Breast epithelium (tissue), 3 donors: ENCODE measurements around the gene CCT8.

Experiments used
- CTCF ChIP-seq, 3 donors: fragments of 450-650 bp; IDR thresholded peaks; one replicate each; pipeline ENCODE4 v1.5.1; 2016 to 2017; ENCODE audit warnings: antibody characterized with exemption in 3 of 3, mild to moderate bottlenecking in 3 of 3, moderate library complexity in 3 of 3
- POLR2A ChIP-seq: fragments of 450-650 bp; IDR thresholded peaks from one replicate; pipeline ENCODE4 v1.6.1; 2016; ENCODE audit warnings: antibody characterized with exemption, mild to moderate bottlenecking, moderate library complexity
- POLR2AphosphoS5 ChIP-seq, 3 donors: sonication (generic); formaldehyde crosslinking; IDR thresholded peaks; one replicate each; pipeline ENCODE4 v1.6.1; 2017; ENCODE audit warnings: antibody characterized with exemption in 3 of 3

DNA sequence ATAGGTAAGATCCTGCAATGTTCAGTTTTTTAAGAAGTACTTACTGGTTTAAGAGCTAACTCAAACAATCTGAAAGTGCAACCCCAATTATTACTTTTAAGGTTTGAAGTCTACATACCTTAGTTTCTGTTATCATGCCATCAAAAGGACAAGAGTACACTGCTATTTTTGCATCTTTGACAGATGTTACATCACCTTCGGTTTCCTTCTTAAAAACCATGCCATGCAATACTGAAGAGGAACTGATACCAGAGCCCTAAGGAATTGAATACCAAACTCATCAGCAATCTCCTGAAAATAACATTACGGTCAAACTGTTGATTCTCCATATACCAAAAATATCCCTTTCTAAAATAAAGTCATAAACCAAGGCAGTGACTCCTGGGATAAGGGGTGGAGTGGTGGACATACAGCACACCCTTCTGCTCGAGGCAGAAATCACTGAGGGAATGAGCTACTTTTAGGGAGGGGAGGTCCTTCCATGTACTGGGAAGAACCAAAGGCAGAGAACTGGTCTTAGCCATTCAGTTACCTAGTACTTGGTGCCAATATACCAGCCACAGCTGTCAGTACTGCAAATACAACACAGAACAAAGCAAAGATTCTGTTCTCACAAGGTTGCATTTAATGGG is 8.5 kb downstream of the CCT8 start:
- TF ChIP-seq POLR2A (no peak), CTCF (IDR thresholded peaks at IDR 0.05) (no peak), POLR2AphosphoS5 (IDR thresholded peaks at IDR 0.05) (no peak)
